ENCODE results near the gene EML4. TPM values are rescaled to one million over a fixed set of nuclear protein-coding genes. Genes with fewer than 3 reads are reported as not detected.

The EML4 gene
- polyA plus RNA-seq, 1 experiment, result 19.1 TPM

- no peak for DNase-seq (ENCODE audit: low read depth)
- no peak for TF ChIP-seq CTCF (IDR thresholded peaks at IDR 0.05; ENCODE audit: insufficient read depth, low read depth, low read length)
- H3K4me3 ChIP-seq (ENCODE audit: low read depth, low read length), result no peak overlapping the region
- H3K36me3 ChIP-seq (ENCODE audit: control insufficient read depth, insufficient read depth, low read length), result no peaks in the 10 kb centered on the region
- CTCF ChIA-PET, result no interaction called here
- H3K27me3 ChIP-seq (ENCODE audit: control insufficient read depth, insufficient read depth, low read length), result no peaks in the 10 kb centered on the region
- POLR2A ChIA-PET, result no interaction called here
Observed at GRCh38 chr2:42190191-42190590, 21.0 kb downstream of the EML4 start.

DNA sequence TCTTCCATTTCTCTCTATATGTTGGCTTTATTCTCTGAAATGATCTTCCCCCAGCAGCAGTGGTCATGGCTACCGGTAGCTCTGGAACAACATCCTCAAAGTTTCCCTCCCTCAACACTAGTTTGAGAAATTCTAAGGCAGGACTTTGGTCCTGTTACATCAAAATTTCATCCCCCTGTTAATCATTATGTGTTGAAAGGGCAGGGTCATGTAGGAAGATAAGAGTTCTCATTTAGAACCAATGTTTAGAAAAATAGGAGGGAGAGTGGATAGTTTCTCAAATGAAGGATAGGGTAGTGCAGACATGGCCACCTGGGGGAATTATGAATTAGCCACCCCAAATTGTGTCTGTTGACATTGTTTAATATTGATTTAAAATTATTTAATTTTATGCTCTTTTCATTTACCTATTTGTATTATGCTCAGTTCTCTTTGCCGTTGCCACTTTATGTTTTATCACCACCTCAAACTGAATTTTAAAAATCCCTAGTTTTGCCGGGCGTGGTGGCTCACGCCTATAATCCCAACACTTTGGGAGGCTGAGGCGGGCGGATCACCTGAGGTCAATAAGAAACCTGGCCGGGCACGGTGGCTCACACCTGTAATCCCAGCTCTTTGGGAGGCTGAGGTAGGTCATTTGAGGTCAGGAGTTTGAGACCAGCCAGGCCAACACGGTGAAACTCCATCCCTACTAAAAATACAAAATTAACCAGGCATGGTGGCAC is 22.3 kb downstream of the EML4 start:
- Histone ChIP-seq H3K36me3 (ENCODE audit: control insufficient read depth, insufficient read depth, low read length) (no peaks in the 10 kb centered on the region), H3K4me3 (ENCODE audit: low read depth, low read length) (no peak overlapping the region), H3K27me3 (ENCODE audit: control insufficient read depth, insufficient read depth, low read length) (no peaks in the 10 kb centered on the region)
- CTCF ChIA-PET, result interaction anchor here (0.9 to 1.0 kb wide), 2 partner anchors 9 to 73 kb away, joined by 3 read pairs; no protein-coding TSS in a partner anchor
- no peak for DNase-seq (ENCODE audit: low read depth)
- POLR2A ChIA-PET, result no interaction called here
- TF ChIP-seq CTCF (IDR thresholded peaks at IDR 0.05; ENCODE audit: insufficient read depth, low read depth, low read length), result no peak

GRCh38 chr2:42192010-42192373 is 22.8 kb downstream of the EML4 start:
- H3K27me3 ChIP-seq (ENCODE audit: control insufficient read depth, insufficient read depth, low read length), result no peaks in the 10 kb centered on the region
- H3K36me3 ChIP-seq (ENCODE audit: control insufficient read depth, insufficient read depth, low read length), result no peaks in the 10 kb centered on the region
- TF ChIP-seq CTCF (IDR thresholded peaks at IDR 0.05; ENCODE audit: insufficient read depth, low read depth, low read length), result no peak
- no peak overlapping the region for H3K4me3 ChIP-seq (ENCODE audit: low read depth, low read length)
- no peak for DNase-seq (ENCODE audit: low read depth)
- CTCF ChIA-PET, result interaction anchor here (0.9 to 1.0 kb wide), 2 partner anchors 9 to 74 kb away, joined by 3 read pairs; no protein-coding TSS in a partner anchor
- POLR2A ChIA-PET, result no interaction called here

GRCh38 chr2:42192652-42193566 is 23.8 kb downstream of the EML4 start:
- CTCF ChIA-PET, result no interaction called here
- Histone ChIP-seq H3K27me3 (ENCODE audit: control insufficient read depth, insufficient read depth, low read length) (no peaks in the 10 kb centered on the region), H3K36me3 (ENCODE audit: control insufficient read depth, insufficient read depth, low read length) (no peaks in the 10 kb centered on the region), H3K4me3 (ENCODE audit: low read depth, low read length) (no peak overlapping the region)
- TF ChIP-seq CTCF (IDR thresholded peaks at IDR 0.05; ENCODE audit: insufficient read depth, low read depth, low read length), result no peak
- POLR2A ChIA-PET, result no interaction called here
- no peak for DNase-seq (ENCODE audit: low read depth)

GRCh38 chr2:42193722-42194187 is 24.6 kb downstream of the EML4 start:
- ChIA-PET CTCF (no interaction called here), POLR2A (no interaction called here)
- TF ChIP-seq CTCF (IDR thresholded peaks at IDR 0.05; ENCODE audit: insufficient read depth, low read depth, low read length), result no peak
- no peak for DNase-seq (ENCODE audit: low read depth)
- no peaks in the 10 kb centered on the region for H3K36me3 ChIP-seq (ENCODE audit: control insufficient read depth, insufficient read depth, low read length)
- H3K4me3 ChIP-seq (ENCODE audit: low read depth, low read length), result no peak overlapping the region
- no peaks in the 10 kb centered on the region for H3K27me3 ChIP-seq (ENCODE audit: control insufficient read depth, insufficient read depth, low read length)

Data from BJ (cell line).